ENCODE results near the gene CD47. TPM values are rescaled to one million over a fixed set of nuclear protein-coding genes. Genes with fewer than 3 reads are reported as not detected.

Gene CD47
- total and polyA plus RNA-seq, 2 experiments from 2014 or later, result 81.7 to 101 TPM

DNA sequence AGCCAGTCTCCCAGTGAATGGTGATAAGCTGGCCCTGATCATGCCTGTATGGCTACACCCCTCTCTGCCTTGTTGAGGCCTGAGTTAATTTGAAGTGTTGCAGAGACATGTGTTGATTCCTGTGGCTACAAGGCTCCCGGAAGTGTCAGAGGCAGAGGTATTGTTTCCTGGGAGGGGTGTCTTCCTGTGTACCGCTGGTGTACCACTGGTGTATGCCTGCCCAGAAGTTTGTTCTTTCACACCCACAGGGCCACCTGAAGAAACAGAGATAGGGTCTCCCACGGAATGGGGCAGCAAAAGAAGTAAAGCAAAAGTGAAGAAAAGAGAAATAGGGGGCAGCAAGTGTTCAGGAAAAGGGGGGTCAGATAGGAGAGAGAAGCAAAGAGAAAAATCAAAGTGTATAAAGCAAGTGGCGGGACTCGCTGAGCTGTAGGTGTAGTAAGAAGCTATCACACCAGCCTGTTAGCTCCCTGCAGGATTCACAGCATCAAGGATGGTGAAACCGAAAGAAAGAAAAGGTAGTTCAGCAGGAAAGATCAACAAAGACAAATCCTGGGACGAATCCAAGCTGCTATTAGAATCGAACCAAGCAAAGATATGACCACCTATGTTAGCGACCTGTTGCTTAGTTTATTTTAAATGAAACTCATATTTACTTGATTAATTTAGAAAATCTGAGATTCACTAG lies 36.6 kb upstream of the CD47 start:
- DNase-seq (ENCODE audit: low spot score), result no peak
- H3K4me2 ChIP-seq, result no peak overlapping the region

DNA sequence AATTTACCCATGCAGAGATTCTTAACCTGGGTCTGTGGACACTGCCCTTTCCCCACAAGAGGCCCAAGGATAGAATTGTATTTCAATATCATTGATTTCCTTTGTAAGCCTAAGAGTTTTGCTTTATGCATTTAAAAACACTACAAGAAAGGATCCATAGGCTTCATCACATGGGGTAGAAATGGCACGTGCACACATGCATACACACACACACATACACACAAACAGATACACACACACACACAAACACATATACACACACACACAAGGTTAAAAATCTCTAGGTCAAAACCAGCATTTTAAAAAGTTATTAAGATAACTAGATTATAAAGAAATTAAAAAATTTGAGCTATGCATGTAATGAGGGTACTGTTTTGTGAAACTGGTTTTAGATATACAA lies 35.5 kb upstream of the CD47 start:
- DNase-seq (ENCODE audit: low spot score), result no peak
- H3K27me3 ChIP-seq, result no peaks in the 10 kb centered on the region
- H3K36me3 ChIP-seq (replicated peaks; ENCODE audit: insufficient read depth, low read depth), result no peaks in the 10 kb centered on the region
- H3K9me2 ChIP-seq (replicated peaks; ENCODE audit: insufficient read depth), result no peaks in the 10 kb centered on the region
- H3K79me2 ChIP-seq, result no peaks in the 10 kb centered on the region
- H3K4me3 ChIP-seq, result no peak overlapping the region
- no peaks in the 10 kb centered on the region for H3K4me1 ChIP-seq (ENCODE audit: insufficient read depth)
- H3K9me3 ChIP-seq (ENCODE audit: low read depth), result no peaks in the 10 kb centered on the region
- TF ChIP-seq EZH2phosphoT487 (IDR thresholded peaks at IDR 0.05; ENCODE audit: low read depth, severe bottlenecking, unreplicated experiment) (no peak), EZH2 (IDR thresholded peaks at IDR 0.05; ENCODE audit: borderline replicate concordance) (no peak)
- TF ChIP-seq, protein P1, sequence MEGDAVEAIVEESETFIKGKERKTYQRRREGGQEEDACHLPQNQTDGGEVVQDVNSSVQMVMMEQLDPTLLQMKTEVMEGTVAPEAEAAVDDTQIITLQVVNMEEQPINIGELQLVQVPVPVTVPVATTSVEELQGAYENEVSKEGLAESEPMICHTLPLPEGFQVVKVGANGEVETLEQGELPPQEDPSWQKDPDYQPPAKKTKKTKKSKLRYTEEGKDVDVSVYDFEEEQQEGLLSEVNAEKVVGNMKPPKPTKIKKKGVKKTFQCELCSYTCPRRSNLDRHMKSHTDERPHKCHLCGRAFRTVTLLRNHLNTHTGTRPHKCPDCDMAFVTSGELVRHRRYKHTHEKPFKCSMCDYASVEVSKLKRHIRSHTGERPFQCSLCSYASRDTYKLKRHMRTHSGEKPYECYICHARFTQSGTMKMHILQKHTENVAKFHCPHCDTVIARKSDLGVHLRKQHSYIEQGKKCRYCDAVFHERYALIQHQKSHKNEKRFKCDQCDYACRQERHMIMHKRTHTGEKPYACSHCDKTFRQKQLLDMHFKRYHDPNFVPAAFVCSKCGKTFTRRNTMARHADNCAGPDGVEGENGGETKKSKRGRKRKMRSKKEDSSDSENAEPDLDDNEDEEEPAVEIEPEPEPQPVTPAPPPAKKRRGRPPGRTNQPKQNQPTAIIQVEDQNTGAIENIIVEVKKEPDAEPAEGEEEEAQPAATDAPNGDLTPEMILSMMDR (IDR thresholded peaks at IDR 0.05; ENCODE audit: poor library complexity), result no peak
- 96% methylated on average over 1 of the region's 1 CpG for WGBS (ENCODE audit: low lambda C conversion rate, missing lambda C conversion rate)
- H4K20me1 ChIP-seq (ENCODE audit: insufficient read depth, poor library complexity, severe bottlenecking), result no peaks in the 10 kb centered on the region
- H3K27ac ChIP-seq, result no peak overlapping the region
- no peak overlapping the region for H2AFZ ChIP-seq
- H3K4me2 ChIP-seq, result no peak overlapping the region

More for the DNA sequence above, 36.6 kb upstream of the CD47 start:
- Histone ChIP-seq H2AFZ (no peak overlapping the region), H3K4me1 (ENCODE audit: insufficient read depth) (no peaks in the 10 kb centered on the region), H4K20me1 (ENCODE audit: insufficient read depth, poor library complexity, severe bottlenecking) (no peaks in the 10 kb centered on the region), H3K27ac (no peak overlapping the region), H3K36me3 (replicated peaks; ENCODE audit: insufficient read depth, low read depth) (no peaks in the 10 kb centered on the region), H3K9me3 (ENCODE audit: low read depth) (no peaks in the 10 kb centered on the region), H3K9me2 (replicated peaks; ENCODE audit: insufficient read depth) (no peaks in the 10 kb centered on the region), H3K4me3 (no peak overlapping the region), H3K27me3 (no peaks in the 10 kb centered on the region), H3K79me2 (no peaks in the 10 kb centered on the region)
- WGBS (ENCODE audit: low lambda C conversion rate, missing lambda C conversion rate), result 85% methylated on average over 9 of the region's 9 CpGs
- TF ChIP-seq EZH2 (IDR thresholded peaks at IDR 0.05; ENCODE audit: borderline replicate concordance) (no peak), EZH2phosphoT487 (IDR thresholded peaks at IDR 0.05; ENCODE audit: low read depth, severe bottlenecking, unreplicated experiment) (no peak)
- TF ChIP-seq, protein P1 (IDR thresholded peaks at IDR 0.05; ENCODE audit: poor library complexity), result no peak

DNA sequence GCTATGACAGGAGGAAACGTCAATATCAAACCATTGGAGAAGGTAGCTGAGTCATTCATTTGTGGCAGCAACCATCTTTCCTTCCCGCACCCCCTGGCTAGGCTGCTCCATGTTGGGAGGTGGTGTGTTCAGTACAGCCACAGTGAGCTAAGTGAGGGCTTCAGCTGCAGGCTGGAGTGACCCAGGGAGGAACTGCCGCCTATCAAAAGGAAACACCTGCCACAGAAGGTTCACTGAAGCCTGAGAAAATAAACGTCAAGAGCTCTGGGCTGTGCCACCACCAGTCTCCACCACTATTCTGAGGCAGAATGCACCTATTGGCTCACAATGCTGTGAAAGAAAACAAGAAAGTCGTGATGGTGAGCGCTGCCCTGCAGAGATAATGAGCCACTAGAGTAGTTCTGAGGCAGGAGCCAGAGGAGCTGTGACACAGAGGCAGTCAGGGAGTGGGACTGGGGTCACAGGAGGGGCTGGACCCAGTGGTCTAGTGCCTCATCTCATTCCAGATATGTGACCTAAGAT lies 34.8 kb upstream of the CD47 start:
- Histone ChIP-seq H3K4me3 (no peak overlapping the region), H3K79me2 (no peaks in the 10 kb centered on the region), H3K36me3 (replicated peaks; ENCODE audit: insufficient read depth, low read depth) (no peaks in the 10 kb centered on the region), H3K27me3 (no peaks in the 10 kb centered on the region), H3K9me2 (replicated peaks; ENCODE audit: insufficient read depth) (no peaks in the 10 kb centered on the region), H3K27ac (no peak overlapping the region), H4K20me1 (ENCODE audit: insufficient read depth, poor library complexity, severe bottlenecking) (no peaks in the 10 kb centered on the region), H3K9me3 (ENCODE audit: low read depth) (no peaks in the 10 kb centered on the region), H3K4me1 (ENCODE audit: insufficient read depth) (no peaks in the 10 kb centered on the region), H3K4me2 (no peak overlapping the region), H2AFZ (no peak overlapping the region)
- TF ChIP-seq, protein P1 (IDR thresholded peaks at IDR 0.05; ENCODE audit: poor library complexity), result no peak
- TF ChIP-seq EZH2 (IDR thresholded peaks at IDR 0.05; ENCODE audit: borderline replicate concordance), result no peak
- DNase-seq (ENCODE audit: low spot score), result no peak
- 77% methylated on average over 6 of the region's 6 CpGs for WGBS (ENCODE audit: low lambda C conversion rate, missing lambda C conversion rate)
